HEK293T (cell line): ENCODE data around the gene KCNJ1.

Experiments
- BHLHE40 ChIP-seq: fragments of 450-650 bp; IDR thresholded peaks from 2 replicates; pipeline ENCODE4 v1.6.1; 2016; ENCODE audit warnings: mild to moderate bottlenecking, moderate library complexity, borderline replicate concordance
- CTBP1 ChIP-seq: fragments of 450-650 bp; IDR thresholded peaks from 2 replicates; pipeline ENCODE4 v1.6.1; 2016; ENCODE audit warnings: borderline replicate concordance
- ELF4 ChIP-seq: fragments of 450-650 bp; IDR thresholded peaks from 2 replicates; pipeline ENCODE4 v1.6.1; 2017; ENCODE audit warnings: antibody characterized with exemption
- FOXA1 ChIP-seq: fragments of 450-650 bp; IDR thresholded peaks from 2 replicates; pipeline ENCODE4 v1.6.1; 2016; ENCODE audit warnings: mild to moderate bottlenecking
- FOXK2 ChIP-seq: fragments of 450-650 bp; IDR thresholded peaks from 2 replicates; pipeline ENCODE4 v1.6.1; 2016; ENCODE audit warnings: mild to moderate bottlenecking
- FOXM1 ChIP-seq: fragments of 450-650 bp; IDR thresholded peaks from 2 replicates; pipeline ENCODE4 v1.6.1; 2017; ENCODE audit warnings: mild to moderate bottlenecking, borderline replicate concordance
- HDGF ChIP-seq: fragments of 450-650 bp; IDR thresholded peaks from 2 replicates; pipeline ENCODE4 v1.6.1; 2017; ENCODE audit warnings: antibody characterized with exemption, borderline replicate concordance
- LEF1 ChIP-seq: fragments of 450-650 bp; IDR thresholded peaks from 2 replicates; pipeline ENCODE4 v1.6.1; 2017; ENCODE audit warnings: mild to moderate bottlenecking, borderline replicate concordance
- PKNOX1 ChIP-seq: fragments of 450-650 bp; IDR thresholded peaks from 2 replicates; pipeline ENCODE4 v1.6.1; 2016
- SP1 ChIP-seq: fragments of 450-650 bp; IDR thresholded peaks from 2 replicates; pipeline ENCODE4 v1.6.1; 2017
- SUZ12 ChIP-seq: fragments of 450-650 bp; IDR thresholded peaks from 2 replicates; pipeline ENCODE4 v1.6.1; 2016; ENCODE audit warnings: mild to moderate bottlenecking
- TARDBP ChIP-seq: fragments of 450-650 bp; IDR thresholded peaks from 2 replicates; pipeline ENCODE4 v1.6.1; 2016

- no peak for TF ChIP-seq FOXA1
- no peak for TF ChIP-seq SP1
- TF ChIP-seq PKNOX1 = no peak
- no peak for TF ChIP-seq SUZ12
- no peak for TF ChIP-seq HDGF
- TF ChIP-seq CTBP1 = no peak
- TF ChIP-seq FOXK2 = no peak
- no peak for TF ChIP-seq ELF4
- TF ChIP-seq BHLHE40 = no peak
- TF ChIP-seq FOXM1 = no peak
- no peak for TF ChIP-seq TARDBP
- no peak for TF ChIP-seq LEF1
These were observed 30.7 kb upstream of the KCNJ1 start for GRCh38 chr11:128897826-128898225.
